ENCODE measurements around the gene RPSA. TPM values are rescaled to one million over a fixed set of nuclear protein-coding genes. Genes with fewer than 3 reads are reported as not detected.

Gene RPSA
- total RNA-seq, 2 experiments from 2014 or later: 1,930 to 1,974 TPM

GRCh38 chr3:39429466-39429865, 22.9 kb downstream of the RPSA start:
- Histone ChIP-seq H3K4me3 (ENCODE audit: low read length) (no peak overlapping the region), H3K27me3 (ENCODE audit: control insufficient read depth in 1 of 2, insufficient read depth in 2 of 2, low read length in 2 of 2) (no peaks in the 10 kb centered on the region), H3K9me3 (ENCODE audit: control insufficient read depth in 1 of 2, insufficient read depth in 1 of 2, low read length in 2 of 2) (no peaks in the 10 kb centered on the region), H3K4me1 (ENCODE audit: insufficient read depth, low read length) (no peaks in the 10 kb centered on the region), H3K27ac (ENCODE audit: low read depth in 1 of 2, low read length in 2 of 2) (no peak overlapping the region), H3K36me3 (ENCODE audit: insufficient read depth, low read length) (no peaks in the 10 kb centered on the region)
- no peaks in the 10 kb centered on the region for H3K4me1 Mint-ChIP-seq (ENCODE audit: low read depth)
- no peaks in the 10 kb centered on the region for H3K36me3 Mint-ChIP-seq (ENCODE audit: low read depth)
- no peak for TF ChIP-seq CTCF (IDR thresholded peaks at IDR 0.05)
- ATAC-seq (ENCODE audit: poor library complexity): no peak
- no peak for DNase-seq
- H3K9me3 Mint-ChIP-seq: no peaks in the 10 kb centered on the region
- H3K27me3 Mint-ChIP-seq: peaks cover 14% of the 10 kb centered on the region
- no peak overlapping the region for H3K4me3 Mint-ChIP-seq
- intact Hi-C loops (cut with DNase I, micrococcal nuclease): no loop called here
- H3K27ac Mint-ChIP-seq: no peak overlapping the region
- CTCF ChIA-PET: interaction anchor here (1.1 kb wide), 1 partner anchor 18 kb away, joined by 4 read pairs; no protein-coding TSS in a partner anchor
- POLR2A ChIA-PET: no interaction called here

- no peaks in the 10 kb centered on the region for H3K27me3 ChIP-seq (ENCODE audit: control insufficient read depth in 1 of 2, insufficient read depth in 2 of 2, low read length in 2 of 2)
- no peak for TF ChIP-seq CTCF (IDR thresholded peaks at IDR 0.05)
- Mint-ChIP-seq H3K27ac (no peak overlapping the region), H3K4me3 (no peak overlapping the region), H3K36me3 (ENCODE audit: low read depth) (no peaks in the 10 kb centered on the region), H3K4me1 (ENCODE audit: low read depth) (no peaks in the 10 kb centered on the region), H3K27me3 (peaks cover 14% of the 10 kb centered on the region), H3K9me3 (no peaks in the 10 kb centered on the region)
- no peaks in the 10 kb centered on the region for H3K9me3 ChIP-seq (ENCODE audit: control insufficient read depth in 1 of 2, insufficient read depth in 1 of 2, low read length in 2 of 2)
- H3K36me3 ChIP-seq (ENCODE audit: insufficient read depth, low read length): no peaks in the 10 kb centered on the region
- intact Hi-C loops (cut with DNase I, micrococcal nuclease): no loop called here
- DNase-seq (no peak), ATAC-seq (ENCODE audit: poor library complexity) (no peak)
- ChIA-PET CTCF (no interaction called here), POLR2A (no interaction called here)
- H3K4me3 ChIP-seq (ENCODE audit: low read length): no peak overlapping the region
- no peaks in the 10 kb centered on the region for H3K4me1 ChIP-seq (ENCODE audit: insufficient read depth, low read length)
- no peak overlapping the region for H3K27ac ChIP-seq (ENCODE audit: low read depth in 1 of 2, low read length in 2 of 2)
These were observed 25.8 kb downstream of the RPSA start for GRCh38 chr3:39432342-39432741.

- Histone ChIP-seq H3K27ac (ENCODE audit: low read depth in 1 of 2, low read length in 2 of 2) (no peak overlapping the region), H3K36me3 (ENCODE audit: insufficient read depth, low read length) (no peaks in the 10 kb centered on the region), H3K4me3 (ENCODE audit: low read length) (no peak overlapping the region), H3K9me3 (ENCODE audit: control insufficient read depth in 1 of 2, insufficient read depth in 1 of 2, low read length in 2 of 2) (no peaks in the 10 kb centered on the region), H3K27me3 (ENCODE audit: control insufficient read depth in 1 of 2, insufficient read depth in 2 of 2, low read length in 2 of 2) (no peaks in the 10 kb centered on the region), H3K4me1 (ENCODE audit: insufficient read depth, low read length) (no peaks in the 10 kb centered on the region)
- intact Hi-C loops (cut with DNase I, micrococcal nuclease): no loop called here
- H3K27ac Mint-ChIP-seq: no peak overlapping the region
- H3K4me3 Mint-ChIP-seq: no peak overlapping the region
- no peaks in the 10 kb centered on the region for H3K9me3 Mint-ChIP-seq
- H3K36me3 Mint-ChIP-seq (ENCODE audit: low read depth): no peaks in the 10 kb centered on the region
- no peak for TF ChIP-seq CTCF (IDR thresholded peaks at IDR 0.05)
- ChIA-PET CTCF (no interaction called here), POLR2A (no interaction called here)
- H3K4me1 Mint-ChIP-seq (ENCODE audit: low read depth): no peaks in the 10 kb centered on the region
- ATAC-seq (ENCODE audit: poor library complexity) (no peak), DNase-seq (no peak)
- peaks cover 14% of the 10 kb centered on the region for H3K27me3 Mint-ChIP-seq
These were observed 27.1 kb downstream of the RPSA start for GRCh38 chr3:39433642-39434041.

Data from CD4-positive, alpha-beta T cell (primary cell).